ENCODE results near the gene HIGD2A. TPM values are rescaled to one million over a fixed set of nuclear protein-coding genes. Genes with fewer than 3 reads are reported as not detected.

The HIGD2A gene
- total and polyA plus RNA-seq, 4 donors = 18.4 to 127 (median 67.8) TPM

DNA sequence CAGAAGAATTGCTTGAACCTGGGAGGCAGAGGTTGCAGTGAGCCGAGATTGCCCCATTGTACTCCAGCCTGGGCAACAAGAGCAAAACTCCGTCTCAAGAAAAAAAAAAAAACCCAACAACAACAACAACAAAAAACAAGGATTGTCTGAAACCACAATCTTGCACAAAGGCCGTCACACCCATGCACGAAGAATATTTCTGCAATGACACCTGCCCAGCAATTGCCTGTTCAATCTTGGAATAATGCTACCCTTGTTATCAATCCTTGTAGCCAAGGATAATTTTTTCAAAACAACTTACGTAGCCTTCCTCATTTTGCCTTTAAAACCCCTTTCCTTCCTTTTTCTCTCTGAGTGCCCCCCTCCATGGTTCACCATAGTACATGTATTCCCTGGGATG, 31.5 kb downstream of the HIGD2A start:
- WGBS = 88% methylated on average over 5 of the region's 5 CpGs
- no peak overlapping the region for H3K9ac ChIP-seq (ENCODE audit: low read depth in 1 of 2, low read length in 2 of 2)

DNA sequence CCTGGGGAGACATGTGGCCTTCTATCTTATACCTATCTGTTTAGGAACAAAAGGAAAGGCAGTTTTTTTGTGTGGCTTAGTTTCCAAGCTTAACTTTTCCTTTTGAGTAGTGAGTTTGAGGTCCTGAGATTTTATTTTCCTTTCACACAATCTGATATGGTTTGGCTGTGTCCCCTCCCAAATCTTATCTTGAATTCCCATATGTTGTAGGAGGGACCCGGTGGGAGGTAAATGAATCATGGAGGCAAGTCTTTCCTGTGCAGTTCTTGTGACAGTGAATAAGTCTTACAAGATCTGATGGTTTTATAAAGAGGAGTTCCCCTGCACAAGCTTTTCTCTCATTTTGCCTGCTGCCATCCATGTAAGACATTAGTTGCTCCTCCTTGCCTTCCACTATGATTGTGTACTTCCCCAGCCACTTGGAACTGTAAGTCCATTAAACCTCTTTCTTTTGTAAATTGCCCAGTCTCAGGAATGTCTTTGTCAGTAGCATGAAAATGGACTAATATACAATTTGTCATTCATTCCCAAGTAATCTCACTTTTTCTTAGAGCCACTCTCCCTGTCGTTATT, 32.5 kb downstream of the HIGD2A start:
- no peak for TF ChIP-seq HNF4A (conservative IDR thresholded peaks at IDR 0.05)
- TF ChIP-seq, protein P1, sequence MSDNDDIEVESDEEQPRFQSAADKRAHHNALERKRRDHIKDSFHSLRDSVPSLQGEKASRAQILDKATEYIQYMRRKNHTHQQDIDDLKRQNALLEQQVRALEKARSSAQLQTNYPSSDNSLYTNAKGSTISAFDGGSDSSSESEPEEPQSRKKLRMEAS (IDR thresholded peaks at IDR 0.05) = no peak
- TF ChIP-seq, protein P2, sequence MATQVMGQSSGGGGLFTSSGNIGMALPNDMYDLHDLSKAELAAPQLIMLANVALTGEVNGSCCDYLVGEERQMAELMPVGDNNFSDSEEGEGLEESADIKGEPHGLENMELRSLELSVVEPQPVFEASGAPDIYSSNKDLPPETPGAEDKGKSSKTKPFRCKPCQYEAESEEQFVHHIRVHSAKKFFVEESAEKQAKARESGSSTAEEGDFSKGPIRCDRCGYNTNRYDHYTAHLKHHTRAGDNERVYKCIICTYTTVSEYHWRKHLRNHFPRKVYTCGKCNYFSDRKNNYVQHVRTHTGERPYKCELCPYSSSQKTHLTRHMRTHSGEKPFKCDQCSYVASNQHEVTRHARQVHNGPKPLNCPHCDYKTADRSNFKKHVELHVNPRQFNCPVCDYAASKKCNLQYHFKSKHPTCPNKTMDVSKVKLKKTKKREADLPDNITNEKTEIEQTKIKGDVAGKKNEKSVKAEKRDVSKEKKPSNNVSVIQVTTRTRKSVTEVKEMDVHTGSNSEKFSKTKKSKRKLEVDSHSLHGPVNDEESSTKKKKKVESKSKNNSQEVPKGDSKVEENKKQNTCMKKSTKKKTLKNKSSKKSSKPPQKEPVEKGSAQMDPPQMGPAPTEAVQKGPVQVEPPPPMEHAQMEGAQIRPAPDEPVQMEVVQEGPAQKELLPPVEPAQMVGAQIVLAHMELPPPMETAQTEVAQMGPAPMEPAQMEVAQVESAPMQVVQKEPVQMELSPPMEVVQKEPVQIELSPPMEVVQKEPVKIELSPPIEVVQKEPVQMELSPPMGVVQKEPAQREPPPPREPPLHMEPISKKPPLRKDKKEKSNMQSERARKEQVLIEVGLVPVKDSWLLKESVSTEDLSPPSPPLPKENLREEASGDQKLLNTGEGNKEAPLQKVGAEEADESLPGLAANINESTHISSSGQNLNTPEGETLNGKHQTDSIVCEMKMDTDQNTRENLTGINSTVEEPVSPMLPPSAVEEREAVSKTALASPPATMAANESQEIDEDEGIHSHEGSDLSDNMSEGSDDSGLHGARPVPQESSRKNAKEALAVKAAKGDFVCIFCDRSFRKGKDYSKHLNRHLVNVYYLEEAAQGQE (IDR thresholded peaks at IDR 0.05) = no peak
- no peak for TF ChIP-seq GABPA (IDR thresholded peaks at IDR 0.05 in 1 of 2, conservative IDR thresholded peaks at IDR 0.05 in 1 of 2)
- TF ChIP-seq HNF4G (IDR thresholded peaks at IDR 0.05) = no peak
- TF ChIP-seq RAD21 (IDR thresholded peaks at IDR 0.05) = no peak
- no peak for TF ChIP-seq JUND (IDR thresholded peaks at IDR 0.05)
- TF ChIP-seq FOXA2 (IDR thresholded peaks at IDR 0.05) = no peak
- TF ChIP-seq, protein P3, sequence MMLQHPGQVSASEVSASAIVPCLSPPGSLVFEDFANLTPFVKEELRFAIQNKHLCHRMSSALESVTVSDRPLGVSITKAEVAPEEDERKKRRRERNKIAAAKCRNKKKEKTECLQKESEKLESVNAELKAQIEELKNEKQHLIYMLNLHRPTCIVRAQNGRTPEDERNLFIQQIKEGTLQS (IDR thresholded peaks at IDR 0.05) = no peak
- TF ChIP-seq EGR1 (IDR thresholded peaks at IDR 0.05; ENCODE audit: low read depth in 2 of 2) = no peak
- no peak for TF ChIP-seq FOXA1 (IDR thresholded peaks at IDR 0.05)
- no peak for TF ChIP-seq NR2F2 (IDR thresholded peaks at IDR 0.05)
- TF ChIP-seq SP1 (IDR thresholded peaks at IDR 0.05) = no peak
- TF ChIP-seq TAF1 (conservative IDR thresholded peaks at IDR 0.05) = no peak
- peaks cover 0 to 2% (median 0%) of the 10 kb centered on the region in 4 donors for H3K27me3 ChIP-seq (ENCODE audit: control insufficient read depth in 4 of 4, insufficient read depth in 4 of 4, low read length in 3 of 4)
- H3K9me3 ChIP-seq (ENCODE audit: control insufficient read depth in 4 of 4, low read length in 3 of 4) = no peaks in the 10 kb centered on the region
- H3K4me3 ChIP-seq (ENCODE audit: low read depth in 1 of 3, low read length in 3 of 3) = no peak overlapping the region
- 75% methylated on average over 2 of the region's 2 CpGs for WGBS
- H3K9ac ChIP-seq (ENCODE audit: low read depth in 1 of 2, low read length in 2 of 2) = no peak overlapping the region
- H3K4me1 ChIP-seq (ENCODE audit: control insufficient read depth in 4 of 4, insufficient read depth in 4 of 4, low read length in 3 of 4) = peaks cover 0 to 7% (median 6%) of the 10 kb centered on the region in 4 donors
- no peaks in the 10 kb centered on the region for H3K36me3 ChIP-seq (ENCODE audit: control insufficient read depth in 4 of 4, insufficient read depth in 3 of 4, low read depth in 1 of 4, low read length in 3 of 4)
- no peak for DNase-seq (ENCODE audit: low spot score)
- no peak overlapping the region for H3K27ac ChIP-seq (ENCODE audit: low read depth in 1 of 2, low read length in 2 of 2)

More for the DNA sequence above, 31.5 kb downstream of the HIGD2A start:
- no peak for DNase-seq (ENCODE audit: low spot score)
- Histone ChIP-seq H3K27ac (ENCODE audit: low read depth in 1 of 2, low read length in 2 of 2) (no peak overlapping the region), H3K36me3 (ENCODE audit: control insufficient read depth in 4 of 4, insufficient read depth in 3 of 4, low read depth in 1 of 4, low read length in 3 of 4) (no peaks in the 10 kb centered on the region), H3K4me3 (ENCODE audit: low read depth in 1 of 3, low read length in 3 of 3) (no peak overlapping the region), H3K27me3 (ENCODE audit: control insufficient read depth in 4 of 4, insufficient read depth in 4 of 4, low read length in 3 of 4) (peaks cover 0 to 2% (median 0%) of the 10 kb centered on the region in 4 donors), H3K9me3 (ENCODE audit: control insufficient read depth in 4 of 4, low read length in 3 of 4) (no peaks in the 10 kb centered on the region), H3K4me1 (ENCODE audit: control insufficient read depth in 4 of 4, insufficient read depth in 4 of 4, low read length in 3 of 4) (peaks cover 3 to 16% (median 9%) of the 10 kb centered on the region in 4 donors)
- TF ChIP-seq FOXA2 (IDR thresholded peaks at IDR 0.05) (no peak), HNF4A (conservative IDR thresholded peaks at IDR 0.05) (no peak), GABPA (IDR thresholded peaks at IDR 0.05 in 1 of 2, conservative IDR thresholded peaks at IDR 0.05 in 1 of 2) (no peak)

DNA sequence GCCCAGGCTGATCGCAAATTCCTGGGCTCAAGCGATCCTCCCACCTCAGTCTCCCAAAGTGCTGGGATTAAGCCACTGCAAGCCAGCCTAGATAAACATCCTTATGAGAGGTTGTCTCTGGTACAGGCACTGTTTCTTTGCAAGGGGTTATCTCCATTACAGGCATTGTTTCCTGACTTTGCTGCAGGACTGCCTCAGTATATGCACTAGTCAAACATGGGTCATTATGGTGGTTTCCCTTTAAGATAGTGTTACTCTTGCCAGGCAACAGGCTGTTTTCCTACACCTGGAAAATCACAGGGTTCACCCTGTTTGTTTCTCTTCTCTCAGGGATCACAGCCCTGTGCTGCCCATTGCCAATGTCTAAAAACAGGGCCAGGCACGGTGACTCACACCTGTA, 35.6 kb downstream of the HIGD2A start:
- Histone ChIP-seq H3K4me3 (ENCODE audit: low read depth in 1 of 3, low read length in 3 of 3) (no peak overlapping the region), H3K36me3 (ENCODE audit: control insufficient read depth in 4 of 4, insufficient read depth in 3 of 4, low read depth in 1 of 4, low read length in 3 of 4) (no peaks in the 10 kb centered on the region), H3K4me1 (ENCODE audit: control insufficient read depth in 4 of 4, insufficient read depth in 4 of 4, low read length in 3 of 4) (no peaks in the 10 kb centered on the region), H3K27me3 (ENCODE audit: control insufficient read depth in 4 of 4, insufficient read depth in 4 of 4, low read length in 3 of 4) (peaks cover 0 to 2% (median 0%) of the 10 kb centered on the region in 4 donors), H3K9me3 (ENCODE audit: control insufficient read depth in 4 of 4, low read length in 3 of 4) (no peaks in the 10 kb centered on the region), H3K9ac (ENCODE audit: low read depth in 1 of 2, low read length in 2 of 2) (no peak overlapping the region), H3K27ac (ENCODE audit: low read depth in 1 of 2, low read length in 2 of 2) (no peak overlapping the region)
- 90% methylated on average over 3 of the region's 3 CpGs for WGBS
- DNase-seq (ENCODE audit: low spot score) = no peak
- TF ChIP-seq JUND (IDR thresholded peaks at IDR 0.05) (no peak), SP1 (IDR thresholded peaks at IDR 0.05) (no peak), HNF4A (conservative IDR thresholded peaks at IDR 0.05) (no peak), RAD21 (IDR thresholded peaks at IDR 0.05) (no peak), FOXA2 (IDR thresholded peaks at IDR 0.05) (no peak), EGR1 (IDR thresholded peaks at IDR 0.05; ENCODE audit: low read depth in 2 of 2) (no peak), TAF1 (conservative IDR thresholded peaks at IDR 0.05) (no peak), GABPA (IDR thresholded peaks at IDR 0.05 in 1 of 2, conservative IDR thresholded peaks at IDR 0.05 in 1 of 2) (no peak), HNF4G (IDR thresholded peaks at IDR 0.05) (no peak), YY1 (IDR thresholded peaks at IDR 0.05) (no peak), RXRA (IDR thresholded peaks at IDR 0.05) (no peak), NR2F2 (IDR thresholded peaks at IDR 0.05) (no peak), FOXA1 (IDR thresholded peaks at IDR 0.05) (no peak)
- TF ChIP-seq, protein P1 (IDR thresholded peaks at IDR 0.05) = no peak
- TF ChIP-seq, protein P4, sequence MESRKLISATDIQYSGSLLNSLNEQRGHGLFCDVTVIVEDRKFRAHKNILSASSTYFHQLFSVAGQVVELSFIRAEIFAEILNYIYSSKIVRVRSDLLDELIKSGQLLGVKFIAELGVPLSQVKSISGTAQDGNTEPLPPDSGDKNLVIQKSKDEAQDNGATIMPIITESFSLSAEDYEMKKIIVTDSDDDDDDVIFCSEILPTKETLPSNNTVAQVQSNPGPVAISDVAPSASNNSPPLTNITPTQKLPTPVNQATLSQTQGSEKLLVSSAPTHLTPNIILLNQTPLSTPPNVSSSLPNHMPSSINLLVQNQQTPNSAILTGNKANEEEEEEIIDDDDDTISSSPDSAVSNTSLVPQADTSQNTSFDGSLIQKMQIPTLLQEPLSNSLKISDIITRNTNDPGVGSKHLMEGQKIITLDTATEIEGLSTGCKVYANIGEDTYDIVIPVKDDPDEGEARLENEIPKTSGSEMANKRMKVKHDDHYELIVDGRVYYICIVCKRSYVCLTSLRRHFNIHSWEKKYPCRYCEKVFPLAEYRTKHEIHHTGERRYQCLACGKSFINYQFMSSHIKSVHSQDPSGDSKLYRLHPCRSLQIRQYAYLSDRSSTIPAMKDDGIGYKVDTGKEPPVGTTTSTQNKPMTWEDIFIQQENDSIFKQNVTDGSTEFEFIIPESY (IDR thresholded peaks at IDR 0.05) = no peak
- TF ChIP-seq, protein P3 (IDR thresholded peaks at IDR 0.05) = no peak

Data from liver (tissue), 9 donors.